Right lobe of liver (tissue), 4 donors: ENCODE data around the gene MACF1.

Experiments used
- CTCF ChIP-seq, 4 donors: fragments of 200-600 bp in 3 of 4; fragments of 450-650 bp in 1 of 4; IDR thresholded peaks; one replicate each; pipeline versions ENCODE4 v1.5.1 to v1.8.0; 2016 to 2022; ENCODE audit warnings: antibody characterized with exemption in 4 of 4, mild to moderate bottlenecking in 2 of 4
- POLR2A ChIP-seq: fragments of 450-650 bp; IDR thresholded peaks from one replicate; pipeline ENCODE4 v1.6.1; 2017; ENCODE audit warnings: antibody characterized with exemption, mild to moderate bottlenecking
- donor health status: DM: no; HTN: no; CAD: no.
- donor health status: DM: no; HTN: no; CAD: no.
- donor health status: DM: no; HTN: yes; CAD: no.

GRCh38 chr1:39205781-39206464 lies 1.4 kb downstream of the MACF1 start:
- TF ChIP-seq CTCF (IDR thresholded peaks at IDR 0.05) = no peak
- no peak for TF ChIP-seq POLR2A
